ENCODE measurements around the gene PSMB9. TPM values are rescaled to one million over a fixed set of nuclear protein-coding genes. Genes with fewer than 3 reads are reported as not detected.

PSMB9 gene
- total RNA-seq, 4 donors from 2014 or later = 22.2 to 84.2 (median 23.8) TPM

DNA sequence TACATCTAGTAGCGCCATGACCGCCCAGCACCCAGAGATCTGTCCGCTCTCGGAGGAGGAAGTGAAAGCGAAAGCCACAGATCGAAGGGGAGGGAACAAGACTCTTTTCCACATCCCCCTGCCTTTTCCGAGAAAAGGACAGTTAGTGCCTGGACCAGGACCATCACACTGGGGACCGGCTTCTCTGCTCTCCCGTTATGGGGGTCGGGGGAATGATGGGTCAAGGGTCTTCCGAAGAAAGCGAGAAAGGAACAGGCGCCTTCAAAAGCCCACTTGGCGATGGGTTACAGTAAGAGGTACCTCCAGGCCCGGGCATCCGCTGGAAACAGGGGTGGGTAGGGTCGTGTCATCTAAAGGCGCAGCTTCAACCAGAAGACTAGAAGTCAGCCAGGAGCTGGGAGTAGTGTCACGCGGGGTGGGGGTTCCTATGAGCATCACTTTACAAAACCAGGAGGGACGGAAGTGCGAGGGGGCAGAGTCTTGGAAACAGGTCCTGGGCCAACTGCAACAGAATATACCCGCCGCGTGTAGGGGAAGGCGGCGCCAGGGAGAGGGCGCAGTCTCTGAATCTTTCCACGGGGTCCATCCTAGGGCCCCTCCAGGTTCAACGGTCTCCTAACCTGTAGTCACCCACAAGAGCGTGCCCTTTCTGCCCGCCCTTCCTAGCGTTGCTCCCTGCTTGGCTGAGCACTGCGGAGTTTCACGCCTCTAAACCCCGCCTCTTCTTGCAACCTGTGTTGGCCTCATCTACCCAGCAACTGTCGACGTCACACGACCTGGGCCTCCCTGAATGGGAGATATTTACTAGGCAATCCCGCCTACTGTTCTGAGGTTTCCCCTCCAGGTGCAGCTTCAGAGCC is 9.8 kb upstream of the PSMB9 start, which contains the start of gene PSMB8:
Gene PSMB8 (minus strand): TSS at position 69 of the 860 bp plus-strand sequence. CDS start 51 bp downstream, at position 18.
- peak; percentile 99 for DNase-seq (ENCODE audit: low spot score)
- peak; percentile 98 for ATAC-seq (ENCODE audit: low FRiP score)
- TF ChIP-seq, protein P1, sequence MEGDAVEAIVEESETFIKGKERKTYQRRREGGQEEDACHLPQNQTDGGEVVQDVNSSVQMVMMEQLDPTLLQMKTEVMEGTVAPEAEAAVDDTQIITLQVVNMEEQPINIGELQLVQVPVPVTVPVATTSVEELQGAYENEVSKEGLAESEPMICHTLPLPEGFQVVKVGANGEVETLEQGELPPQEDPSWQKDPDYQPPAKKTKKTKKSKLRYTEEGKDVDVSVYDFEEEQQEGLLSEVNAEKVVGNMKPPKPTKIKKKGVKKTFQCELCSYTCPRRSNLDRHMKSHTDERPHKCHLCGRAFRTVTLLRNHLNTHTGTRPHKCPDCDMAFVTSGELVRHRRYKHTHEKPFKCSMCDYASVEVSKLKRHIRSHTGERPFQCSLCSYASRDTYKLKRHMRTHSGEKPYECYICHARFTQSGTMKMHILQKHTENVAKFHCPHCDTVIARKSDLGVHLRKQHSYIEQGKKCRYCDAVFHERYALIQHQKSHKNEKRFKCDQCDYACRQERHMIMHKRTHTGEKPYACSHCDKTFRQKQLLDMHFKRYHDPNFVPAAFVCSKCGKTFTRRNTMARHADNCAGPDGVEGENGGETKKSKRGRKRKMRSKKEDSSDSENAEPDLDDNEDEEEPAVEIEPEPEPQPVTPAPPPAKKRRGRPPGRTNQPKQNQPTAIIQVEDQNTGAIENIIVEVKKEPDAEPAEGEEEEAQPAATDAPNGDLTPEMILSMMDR (IDR thresholded peaks at IDR 0.05) = no peak

GRCh38 chr6:32844839-32845383 is 9.1 kb upstream of the PSMB9 start:
- TF ChIP-seq, protein P1 (IDR thresholded peaks at IDR 0.05) = no peak
- no peak for ATAC-seq (ENCODE audit: low FRiP score)
- DNase-seq (ENCODE audit: low spot score) = no peak

DNA sequence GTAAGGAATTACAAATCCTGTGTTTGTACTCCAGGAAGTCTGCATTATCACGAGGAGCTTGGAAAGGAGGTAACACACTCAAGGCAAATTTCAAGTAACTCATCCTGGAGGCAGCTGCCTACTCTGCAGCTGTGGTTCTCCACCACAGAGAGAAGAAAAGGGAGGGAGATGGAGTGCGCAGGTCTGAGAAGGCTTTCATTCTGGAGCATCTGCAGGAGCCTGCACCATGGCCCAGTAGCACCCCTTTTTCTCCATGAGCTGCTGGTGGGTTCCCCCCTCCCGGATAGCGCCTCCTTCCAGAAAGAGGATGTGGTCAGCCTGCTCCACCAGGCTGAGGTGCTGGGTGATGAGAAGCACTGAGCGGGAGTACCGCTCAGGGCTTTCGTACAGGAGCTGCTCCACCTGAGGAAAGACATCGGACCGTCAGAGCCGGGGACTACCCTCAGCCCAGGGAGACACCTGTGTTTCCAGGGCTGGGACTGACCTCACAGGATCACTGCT is 8.6 kb upstream of the PSMB9 start:
- ATAC-seq (ENCODE audit: low FRiP score) (no peak), DNase-seq (ENCODE audit: low spot score) (no peak)

GRCh38 chr6:32847004-32847403 is 7.0 kb upstream of the PSMB9 start:
- TF ChIP-seq, protein P1 (IDR thresholded peaks at IDR 0.05) = no peak
- no peak for ATAC-seq (ENCODE audit: low FRiP score)
- no peak for DNase-seq (ENCODE audit: low spot score)

More for the DNA sequence above, 8.6 kb upstream of the PSMB9 start:
- TF ChIP-seq, protein P1 (IDR thresholded peaks at IDR 0.05) = no peak

DNA sequence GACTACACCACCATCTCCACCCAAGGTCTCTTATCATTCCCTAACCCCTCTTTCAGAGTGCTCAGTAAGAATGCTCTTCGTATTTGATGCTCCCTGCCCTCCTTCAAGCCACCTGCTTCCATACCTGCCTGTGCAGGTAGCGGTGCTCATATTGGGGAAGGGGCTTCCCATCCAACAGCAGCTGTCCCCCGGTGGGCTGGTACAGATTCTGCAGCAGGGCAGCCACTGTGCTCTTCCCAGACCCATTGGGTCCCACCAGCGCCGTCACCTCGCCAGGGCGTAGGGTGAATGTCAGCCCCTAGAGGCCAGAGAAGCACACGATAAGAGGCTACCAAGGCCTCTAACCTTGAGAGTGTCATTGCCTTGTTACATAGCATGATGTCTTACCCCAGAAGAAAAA is 6.2 kb upstream of the PSMB9 start:
- no peak for DNase-seq (ENCODE audit: low spot score)

GRCh38 chr6:32849126-32849525 is 4.9 kb upstream of the PSMB9 start:
- DNase-seq (ENCODE audit: low spot score) (no peak), ATAC-seq (ENCODE audit: low FRiP score) (no peak)
- TF ChIP-seq, protein P1 (IDR thresholded peaks at IDR 0.05) = no peak

More for the DNA sequence above, 6.2 kb upstream of the PSMB9 start:
- TF ChIP-seq, protein P1 (IDR thresholded peaks at IDR 0.05) = no peak
- ATAC-seq (ENCODE audit: low FRiP score) = no peak

Data from omental fat pad (tissue), 4 donors.